ENCODE data around the gene ZFP36L1. TPM values are rescaled to one million over a fixed set of nuclear protein-coding genes. Genes with fewer than 3 reads are reported as not detected.
A peak's percentile ranks its signal among the peaks of the same experiment; 100 is the strongest.

ZFP36L1 gene
- total and polyA plus RNA-seq, 9 of the 15 experiments (the other 6 are each of a cell fraction or from before 2014, with no cell fraction given), result 1.3 to 26.6 (median 3.7) TPM

- TF ChIP-seq CGGBP1 (CRISPR knock-in tag; IDR thresholded peaks at IDR 0.05) (no peak), NCOA4 (IDR thresholded peaks at IDR 0.05; ENCODE audit: partially characterized antibody) (no peak), FIP1L1 (IDR thresholded peaks at IDR 0.05; ENCODE audit: low read depth, low read length, poor library complexity, severe bottlenecking) (no peak), FOS (IDR thresholded peaks at IDR 0.05; ENCODE audit: extremely low read depth, insufficient read length) (no peak), RFX7 (CRISPR knock-in tag; IDR thresholded peaks at IDR 0.05) (no peak), ZKSCAN3 (CRISPR knock-in tag; IDR thresholded peaks at IDR 0.05) (no peak), ZNF75A (CRISPR knock-in tag; IDR thresholded peaks at IDR 0.05) (no peak), CHD1 (IDR thresholded peaks at IDR 0.05; ENCODE audit: low read length) (no peak), RNF2 (IDR thresholded peaks at IDR 0.05) (no peak), BRF2 (IDR thresholded peaks at IDR 0.05; ENCODE audit: borderline replicate concordance, insufficient read depth, insufficient read length) (no peak), SNRNP70 (optimal IDR thresholded peaks at IDR 0.05; ENCODE audit: low read depth, low read length) (no peak), SNAPC5 (CRISPR knock-in tag; IDR thresholded peaks at IDR 0.05) (no peak), NCOA1 (IDR thresholded peaks at IDR 0.05; ENCODE audit: low read depth) (no peak), RCOR1 (IDR thresholded peaks at IDR 0.05; ENCODE audit: borderline replicate concordance in 1 of 2, low read depth in 2 of 2, low read length in 2 of 2) (0 out of 4 replicates have a peak, but pooled peaks of 1 of the 2 experiments have one; percentile 24), ZNF436 (CRISPR knock-in tag; IDR thresholded peaks at IDR 0.05) (0 out of 2 replicates have a peak, but pooled peaks have one; percentile 44), E2F1 (CRISPR knock-in tag; IDR thresholded peaks at IDR 0.05) (no peak), RBM25 (IDR thresholded peaks at IDR 0.05; ENCODE audit: low read depth, low read length, severe bottlenecking) (peak; percentile 16), BCOR (IDR thresholded peaks at IDR 0.05) (peak; percentile 78; the same call in 1 of the 2 replicates), POLR2B (IDR thresholded peaks at IDR 0.05; ENCODE audit: low read depth, partially characterized antibody) (no peak), GTF2E2 (tag; IDR thresholded peaks at IDR 0.05) (no peak), RAD21 (CRISPR knock-in tag; conservative IDR thresholded peaks at IDR 0.05 in 1 of 2, IDR thresholded peaks at IDR 0.05 in 1 of 2) (no peak), ATF4 (CRISPR knock-in tag; IDR thresholded peaks at IDR 0.05) (no peak), ZFP36 (IDR thresholded peaks at IDR 0.05; ENCODE audit: low read depth, low read length, partially characterized antibody) (peak; percentile 96), IRF1 (CRISPR knock-in tag; IDR thresholded peaks at IDR 0.05; ENCODE audit: borderline replicate concordance) (no peak), ZC3H8 (IDR thresholded peaks at IDR 0.05) (no peak)
These were observed 22.7 kb upstream of the ZFP36L1 start (continued) for GRCh38 chr14:68815298-68816182.
